Calu3 (cell line): ENCODE results near the gene YIPF2. TPM values are rescaled to one million over a fixed set of nuclear protein-coding genes. Genes with fewer than 3 reads are reported as not detected.

Experiments
- BruUV-seq: library from RNA; stranded (reverse); fragments of 400-500 nt; replicated peaks from 2 replicates; lab custom pipeline; 2021; lab: Mats Ljungman, UMichigan
- CTCF ChIA-PET: fragments of 300-600 bp; sonication (Branson Sonifier 250); formaldehyde crosslinking; loops from one replicate; lab custom pipeline; 2022; ENCODE audit warnings: antibody characterized with exemption; lab: Charles Lee
- DNase-seq: peaks from one replicate; pipeline ENCODE4 v3.0.0; 2022
- H3K27ac Mint-ChIP-seq: one replicate; pipeline ENCODE4 v1.8.0; 2022; ENCODE audit warnings: mixed read lengths; ENCODE audit not compliant: unreplicated experiment
- H3K27me3 Mint-ChIP-seq: one replicate; pipeline ENCODE4 v1.8.0; 2022; ENCODE audit warnings: mixed read lengths; ENCODE audit not compliant: unreplicated experiment
- H3K36me3 Mint-ChIP-seq: one replicate; pipeline ENCODE4 v1.8.0; 2022; ENCODE audit warnings: mild to moderate bottlenecking, moderate library complexity, mixed read lengths; ENCODE audit not compliant: insufficient read depth, unreplicated experiment
- H3K4me1 Mint-ChIP-seq: one replicate; pipeline ENCODE4 v1.8.0; 2022; ENCODE audit warnings: mild to moderate bottlenecking, low read depth, mixed read lengths; ENCODE audit not compliant: unreplicated experiment
- H3K4me3 Mint-ChIP-seq: one replicate; pipeline ENCODE4 v1.8.0; 2022; ENCODE audit warnings: mild to moderate bottlenecking, low read depth, moderate library complexity, mixed read lengths; ENCODE audit not compliant: unreplicated experiment
- H3K9me3 Mint-ChIP-seq: one replicate; pipeline ENCODE4 v1.8.0; 2022; ENCODE audit warnings: low read depth, mixed read lengths; ENCODE audit not compliant: unreplicated experiment
- CTCF ChIP-seq: fragments of 200-600 bp; IDR thresholded peaks from one replicate; pipeline ENCODE4 v1.8.0; 2022; ENCODE audit warnings: antibody characterized with exemption; ENCODE audit not compliant: unreplicated experiment
- intact Hi-C: fragments of 100-400 bp; cut with micrococcal nuclease; formaldehyde crosslinking; loops from one replicate; pipeline ENCODE4 v1.10.0; 2022; ENCODE audit not compliant: unreplicated experiment
- total RNA-seq: library from RNA; stranded (reverse); gene quantifications from 2 replicates; pipeline ENCODE4 v1.2.3, GENCODE V29; 2022

YIPF2 gene
- total RNA-seq, 1 experiment from 2014 or later = 37.8 TPM

GRCh38 chr19:10916602-10917001 lies 11.8 kb downstream of the YIPF2 start:
- BruUV-seq = no TSS peak
- DNase-seq = no peak
- Mint-ChIP-seq H3K4me1 (no peaks in the 10 kb centered on the region), H3K9me3 (no peaks in the 10 kb centered on the region), H3K4me3 (no peak overlapping the region), H3K27ac (no peak overlapping the region), H3K36me3 (peaks cover 34% of the 10 kb centered on the region), H3K27me3 (no peaks in the 10 kb centered on the region)
- CTCF ChIA-PET = no interaction called here
- intact Hi-C loops = no loop called here
- TF ChIP-seq CTCF = no peak

DNA sequence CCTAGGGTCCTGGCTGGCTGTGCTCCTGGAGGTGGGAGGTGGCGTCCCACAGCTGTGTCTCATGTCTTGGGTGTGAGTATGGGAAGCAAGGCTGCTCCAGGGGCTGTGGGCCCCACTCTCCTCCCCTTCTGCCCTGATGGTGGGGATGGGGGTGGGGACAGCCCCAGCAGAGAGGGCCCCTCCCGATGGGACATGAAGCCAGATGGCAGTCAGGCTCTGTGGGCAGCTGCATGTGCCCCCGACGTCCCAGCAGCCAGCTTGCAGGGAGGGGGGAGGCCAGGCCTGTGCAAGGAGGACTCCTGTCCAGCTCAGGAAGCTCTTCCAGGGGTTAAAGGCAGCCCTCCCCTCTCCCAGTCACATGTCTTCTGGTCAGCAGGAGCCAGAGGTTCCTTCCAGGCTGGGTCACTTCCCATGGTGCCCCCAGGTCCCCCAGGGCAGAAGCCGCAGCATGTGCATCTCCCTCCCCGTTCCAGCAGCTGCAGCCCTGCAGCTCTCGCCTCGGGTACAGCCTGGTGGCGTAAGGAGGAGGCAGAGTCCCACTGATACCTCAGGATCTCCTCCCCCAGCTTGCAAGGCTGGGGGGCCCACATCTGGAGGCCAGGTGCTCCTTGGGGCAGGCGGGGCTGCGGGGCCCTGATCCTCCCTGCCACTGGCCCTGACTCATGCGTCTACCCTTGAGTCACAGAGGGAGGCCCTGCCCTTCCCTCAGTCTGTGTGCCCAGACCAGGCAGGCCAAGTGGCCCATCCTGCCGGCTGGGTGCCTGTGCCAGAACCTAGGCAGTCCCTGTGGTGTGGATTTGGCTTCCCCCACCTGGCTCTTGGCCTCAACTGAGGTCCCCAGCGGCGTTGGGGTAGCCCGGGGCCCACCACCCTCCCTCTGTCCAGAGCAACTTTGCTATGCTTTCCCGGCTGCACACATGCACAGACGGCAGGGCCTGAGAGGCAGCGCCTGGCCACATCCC lies 13.0 kb downstream of the YIPF2 start:
- Mint-ChIP-seq H3K4me3 (no peak overlapping the region), H3K4me1 (no peaks in the 10 kb centered on the region), H3K27ac (no peak overlapping the region), H3K27me3 (no peaks in the 10 kb centered on the region), H3K9me3 (no peaks in the 10 kb centered on the region), H3K36me3 (peaks cover 29% of the 10 kb centered on the region)
- CTCF ChIA-PET = interaction anchor here (0.5 kb wide), 1 partner anchor 95 kb away, joined by 4 read pairs; no protein-coding TSS in a partner anchor
- DNase-seq = no peak
- TF ChIP-seq CTCF = no peak
- intact Hi-C loops = no loop called here
- BruUV-seq = no TSS peak

GRCh38 chr19:10913716-10914340 lies 14.6 kb downstream of the YIPF2 start:
- no peak for TF ChIP-seq CTCF
- H3K4me3 Mint-ChIP-seq = no peak overlapping the region
- no peak overlapping the region for H3K27ac Mint-ChIP-seq
- no peaks in the 10 kb centered on the region for H3K4me1 Mint-ChIP-seq
- H3K36me3 Mint-ChIP-seq = peaks cover 24% of the 10 kb centered on the region
- no peak for DNase-seq
- H3K27me3 Mint-ChIP-seq = no peaks in the 10 kb centered on the region
- BruUV-seq = no TSS peak
- no peaks in the 10 kb centered on the region for H3K9me3 Mint-ChIP-seq
- CTCF ChIA-PET = interaction anchor here (0.6 kb wide), 1 partner anchor 24 kb away, joined by 5 read pairs; no protein-coding TSS in a partner anchor
- intact Hi-C loops = no loop called here

- Mint-ChIP-seq H3K9me3 (no peaks in the 10 kb centered on the region), H3K4me3 (no peak overlapping the region), H3K36me3 (peaks cover 19% of the 10 kb centered on the region), H3K27ac (no peak overlapping the region), H3K4me1 (no peaks in the 10 kb centered on the region), H3K27me3 (no peaks in the 10 kb centered on the region)
- intact Hi-C loops = no loop called here
- no peak for DNase-seq
- BruUV-seq = no TSS peak
- TF ChIP-seq CTCF = no peak
- CTCF ChIA-PET = interaction anchor here (0.7 kb wide), 1 partner anchor 82 kb away, joined by 4 read pairs; no protein-coding TSS in a partner anchor
These were observed 15.8 kb downstream of the YIPF2 start for GRCh38 chr19:10912619-10913018.
